H1 (cell line): ENCODE measurements around the gene SNRPB. TPM values are rescaled to one million over a fixed set of nuclear protein-coding genes. Genes with fewer than 3 reads are reported as not detected.

ENCODE experiments used
- BRCA1 ChIP-seq: IDR thresholded peaks from 2 replicates; pipeline ENCODE4 v1.6.1; 2012; ENCODE audit warnings: low read depth, low read length, improper control_type of control experiment
- EGR1 ChIP-seq: IDR thresholded peaks from 2 replicates; pipeline ENCODE4 v1.6.1; 2011; ENCODE audit warnings: low read depth, low read length, borderline replicate concordance
- EZH2 ChIP-seq: fragments of 200-600 bp; sonication (generic); IDR thresholded peaks from 2 replicates; pipeline ENCODE4 v1.7.1; 2012; ENCODE audit warnings: low read depth, mild to moderate bottlenecking, moderate library complexity, low read length, inconsistent platforms; ENCODE audit not compliant: severe bottlenecking
- GABPA ChIP-seq: IDR thresholded peaks from 2 replicates; pipeline ENCODE4 v1.6.1; 2011; ENCODE audit warnings: mild to moderate bottlenecking, low read length, moderate library complexity, borderline replicate concordance; ENCODE audit not compliant: insufficient read depth
- KDM4A ChIP-seq: IDR thresholded peaks from one replicate; pipeline ENCODE4 v1.7.1; 2012; ENCODE audit warnings: low read depth, mild to moderate bottlenecking, moderate library complexity, low read length, inconsistent platforms; ENCODE audit not compliant: severe bottlenecking
- PHF8 ChIP-seq: fragments of 200-600 bp; sonication (generic); conservative IDR thresholded peaks from 2 replicates; pipeline ENCODE4 v1.7.1; 2012; ENCODE audit warnings: low read depth, mild to moderate bottlenecking, inconsistent platforms, low read length, moderate library complexity
- SRF ChIP-seq: IDR thresholded peaks from 2 replicates; pipeline ENCODE4 v1.6.1; 2011; ENCODE audit warnings: mild to moderate bottlenecking, low read depth, low read length, moderate library complexity
- TAF7 ChIP-seq: optimal IDR thresholded peaks from 2 replicates; pipeline ENCODE3; 2011; ENCODE audit warnings: low read depth, mild to moderate bottlenecking, inconsistent platforms, low read length, moderate library complexity, borderline replicate concordance
- TBP ChIP-seq: IDR thresholded peaks from 2 replicates; pipeline ENCODE4 v1.6.1; 2011; ENCODE audit warnings: low read depth, low read length, improper control_type of control experiment
- polyA plus RNA-seq, 7 experiments: library from polyadenylated mRNA; depleted of rRNA in 3 of 7; stranded (reverse) in 5 of 7; unstranded in 2 of 7; fragments of >200 nt in 5 of 7; fragments of 200-250 nt in 2 of 7; gene quantifications; 1 replicate in 5 of 7; 2 replicates in 1 of 7; 4 replicates in 1 of 7; pipeline versions ENCODE4 v1.2.1 to v1.2.3, GENCODE V29; 2011 to 2013; ENCODE audit warnings: missing spikeins in 2 of 7, mixed read lengths in 2 of 7
- total RNA-seq: library from RNA; stranded (reverse); fragmentation: NEBNext Ultra II Directional; extraction: Animal tissue kit (Norgen Biotek cat#: 25700); gene quantifications from 2 replicates; pipeline ENCODE4 v1.2.1, GENCODE V29; 2021
- TF ChIP-seq, protein P1 (sequence below): IDR thresholded peaks from 2 replicates; pipeline ENCODE4 v1.6.1; 2012; ENCODE audit warnings: inconsistent platforms

SNRPB gene
- total and polyA plus RNA-seq, 2 of the 8 experiments (the other 6 are each of a cell fraction or from before 2014, with no cell fraction given) = 507 to 589 TPM

DNA sequence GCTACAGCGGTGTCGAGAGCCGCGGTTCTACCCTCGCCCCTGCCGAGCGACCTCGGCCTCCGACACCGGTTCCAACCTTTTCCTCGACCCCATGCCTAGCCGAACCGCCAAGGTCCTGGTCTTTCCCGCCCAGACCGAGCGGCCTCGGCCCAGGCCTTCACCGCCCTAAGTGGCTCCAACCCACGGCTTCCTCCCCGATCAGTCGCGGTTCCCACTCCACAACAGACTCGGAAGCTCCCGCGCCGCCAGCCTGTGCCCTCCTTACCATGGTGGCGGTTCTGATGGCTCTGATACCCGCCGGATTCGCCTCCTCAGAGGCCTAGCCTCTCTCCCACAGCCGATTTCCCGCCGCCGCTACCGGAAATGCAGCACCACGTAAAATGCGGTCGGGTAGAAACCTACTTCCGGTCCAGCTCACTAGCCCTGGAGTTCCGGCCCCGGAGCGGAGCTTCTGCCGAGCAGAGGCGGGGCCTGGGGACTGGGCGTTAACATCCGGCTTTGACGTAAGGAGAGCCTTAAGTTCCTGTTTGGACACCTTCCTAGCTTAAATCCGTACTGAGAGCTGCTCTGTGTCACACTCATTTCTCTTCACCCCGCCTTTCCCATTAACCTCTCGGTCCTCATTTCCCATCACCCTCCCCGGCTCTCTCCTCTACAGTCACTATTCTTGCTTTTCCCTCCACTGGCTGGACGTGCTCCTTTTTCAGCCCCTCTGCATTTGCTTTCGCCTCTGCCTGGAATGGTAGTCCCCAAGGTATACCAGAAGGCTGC is at the start of gene SNRPB (continued):
- TF ChIP-seq TAF7 = peak; percentile 96
- TF ChIP-seq SRF = peak; percentile 42; the same call in 1 of the 2 replicates
- peak; percentile 97 for TF ChIP-seq TBP
- TF ChIP-seq KDM4A = peak; percentile 35
- TF ChIP-seq, protein P1, sequence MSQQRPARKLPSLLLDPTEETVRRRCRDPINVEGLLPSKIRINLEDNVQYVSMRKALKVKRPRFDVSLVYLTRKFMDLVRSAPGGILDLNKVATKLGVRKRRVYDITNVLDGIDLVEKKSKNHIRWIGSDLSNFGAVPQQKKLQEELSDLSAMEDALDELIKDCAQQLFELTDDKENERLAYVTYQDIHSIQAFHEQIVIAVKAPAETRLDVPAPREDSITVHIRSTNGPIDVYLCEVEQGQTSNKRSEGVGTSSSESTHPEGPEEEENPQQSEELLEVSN = peak; percentile 85
- no peak for TF ChIP-seq BRCA1
- TF ChIP-seq EZH2 = no peak
- peak; percentile 98 for TF ChIP-seq PHF8
- no peak for TF ChIP-seq EGR1
- TF ChIP-seq GABPA = peak; percentile 100
- TF ChIP-seq, all 59 proteins: peak for 25
